ENCODE results near the gene TUBGCP3.
"Not testable (repeated sequence)": the region's sequence is repeated elsewhere in the genome, so short reads cannot be mapped to it uniquely, and the experiment has no call there.

Gene TUBGCP3

DNA sequence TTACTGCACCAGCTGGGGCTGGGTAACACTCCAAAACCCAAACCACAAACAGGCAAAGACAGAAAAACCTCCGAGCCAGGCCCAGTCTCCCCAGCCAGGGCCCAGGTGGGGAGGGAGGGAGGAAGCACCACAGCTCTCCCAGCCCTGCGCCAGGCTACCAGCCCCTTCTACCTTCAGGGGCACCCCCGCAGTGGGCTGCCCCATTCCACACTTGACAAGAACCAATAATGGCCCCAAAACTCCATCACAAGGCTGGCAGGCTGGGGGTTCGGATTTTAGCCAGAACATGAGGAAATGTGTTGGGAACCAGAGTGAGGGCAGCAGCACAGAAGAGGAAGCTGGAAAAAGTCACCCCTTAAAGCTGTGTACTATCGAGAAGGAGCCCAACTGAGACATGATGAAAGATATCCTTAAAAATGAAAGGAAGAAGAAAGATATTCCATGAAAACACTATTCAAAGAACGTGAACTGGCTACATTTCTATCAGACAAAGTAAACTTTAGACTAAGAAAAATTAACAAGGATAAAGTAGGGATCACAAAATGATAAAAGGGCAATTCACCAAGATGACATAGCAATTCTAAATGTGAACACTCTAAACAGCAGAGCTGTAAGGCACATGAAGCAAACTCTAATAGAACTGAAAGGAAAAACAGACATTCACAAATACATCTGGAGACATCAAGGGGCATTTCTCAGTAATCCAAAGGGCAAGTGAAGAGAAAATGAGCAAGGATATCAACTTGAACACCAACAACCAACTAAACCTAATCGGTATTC is 12.9 kb downstream of the TUBGCP3 start:
- DNase-seq: no peak

DNA sequence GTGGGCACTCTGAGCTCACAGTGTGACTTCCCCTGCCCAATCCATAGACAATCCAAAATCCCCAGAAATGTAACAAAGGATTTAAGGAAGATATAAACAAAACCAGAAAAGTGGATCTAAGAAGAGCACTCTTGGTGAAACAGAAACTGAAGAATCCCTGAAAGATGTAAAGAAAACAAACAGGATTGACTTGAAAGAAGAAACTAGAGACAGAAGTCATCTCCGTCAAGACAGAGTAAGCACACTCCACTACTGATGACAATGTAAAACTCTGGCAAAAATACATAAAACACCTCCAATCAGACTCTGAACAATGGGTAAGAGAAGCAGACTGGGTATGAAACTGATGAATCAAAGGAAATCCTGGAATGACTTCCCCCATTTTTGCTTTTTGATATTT is 13.5 kb downstream of the TUBGCP3 start:
- no peak for DNase-seq

DNA sequence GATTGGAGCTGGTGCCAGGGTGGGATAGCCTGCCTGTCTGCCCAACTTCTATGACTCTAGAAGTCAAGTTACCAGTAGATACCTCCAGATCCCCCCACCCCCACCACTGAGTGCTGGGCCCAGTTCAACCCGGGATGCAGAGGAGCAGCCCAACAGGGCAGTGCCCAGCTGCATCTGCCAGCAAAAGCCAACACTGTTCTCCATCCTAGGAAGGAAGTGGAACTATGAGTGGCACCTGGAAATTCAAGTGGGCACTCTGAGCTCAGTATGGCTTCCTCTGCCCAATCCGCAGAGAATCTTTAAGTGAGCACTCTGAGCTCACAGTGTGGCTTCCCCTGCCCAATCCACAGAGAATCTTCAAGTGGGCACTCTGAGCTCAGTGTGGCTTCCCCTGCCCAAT is 14.2 kb downstream of the TUBGCP3 start:
- no peak for DNase-seq

DNA sequence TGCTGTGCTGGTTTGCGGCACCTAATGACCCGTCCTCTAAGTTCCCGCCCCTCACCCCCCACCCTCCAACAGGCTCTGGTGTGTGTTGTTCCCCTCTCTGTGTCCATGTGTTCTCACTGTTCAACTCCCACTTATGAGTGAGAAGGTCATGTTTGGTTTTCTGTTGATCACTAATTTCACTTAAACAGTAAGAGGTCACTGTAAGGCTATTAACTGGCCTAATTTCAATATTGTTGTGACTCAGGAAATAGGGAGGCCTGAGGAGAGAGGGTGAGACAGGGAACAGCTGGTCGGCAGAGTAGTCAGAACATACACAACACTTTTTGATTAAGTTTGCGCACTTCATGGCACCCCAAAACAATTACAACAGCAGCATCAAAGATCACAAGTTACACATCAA is 15.6 kb downstream of the TUBGCP3 start:
- DNase-seq: no peak

DNA sequence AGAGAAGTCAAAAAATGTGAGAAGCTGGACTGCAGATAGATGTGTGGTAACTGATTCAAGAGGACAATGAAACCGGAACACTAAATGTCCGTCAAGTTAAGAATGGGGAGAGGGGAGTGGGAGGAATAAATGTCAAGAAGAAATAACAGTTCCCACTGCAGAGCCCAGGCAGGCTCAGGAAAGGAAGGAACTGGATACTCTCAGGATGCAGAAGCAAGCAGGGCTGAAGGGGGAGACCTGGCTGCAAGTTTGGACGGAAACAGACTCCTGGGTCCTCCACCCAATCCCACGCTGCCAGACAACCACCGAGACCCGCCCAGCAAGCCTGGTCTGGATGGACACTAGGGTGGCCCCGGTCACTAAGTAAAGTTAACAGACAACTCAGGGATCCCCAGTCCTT is 18.1 kb downstream of the TUBGCP3 start:
- DNase-seq: no peak

DNA sequence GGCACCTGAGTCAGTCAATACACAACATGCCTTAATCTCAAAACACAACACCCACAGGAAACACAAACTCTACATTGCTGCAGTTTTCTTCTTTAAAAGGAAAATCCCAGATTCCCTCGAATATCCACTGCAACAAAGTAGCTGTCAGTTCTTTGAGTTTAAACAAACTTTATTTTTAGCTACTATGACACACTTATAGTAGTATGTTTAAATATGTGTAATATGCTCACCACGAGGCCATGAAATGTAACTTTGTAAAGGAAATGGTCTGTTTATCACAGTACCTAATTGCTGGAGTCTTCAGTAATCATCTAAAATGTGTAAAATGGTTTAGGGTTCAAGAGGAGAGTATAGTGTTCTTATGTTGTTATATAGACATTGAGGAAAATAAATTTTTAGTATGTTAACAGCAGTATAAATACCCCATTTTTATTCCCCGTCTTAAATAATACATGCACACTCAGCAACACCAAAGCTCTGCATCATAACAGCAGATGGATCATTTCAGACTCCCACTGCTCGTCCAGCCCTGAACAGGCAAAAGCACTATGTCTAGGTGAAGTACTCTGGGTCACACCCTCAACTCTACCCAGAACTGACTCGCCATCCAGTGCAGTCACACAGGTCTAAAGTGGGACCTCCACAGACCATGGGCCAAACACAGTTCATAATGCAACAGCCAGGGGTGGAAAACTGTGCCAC is 20.6 kb downstream of the TUBGCP3 start:
- DNase-seq: no peak

DNA sequence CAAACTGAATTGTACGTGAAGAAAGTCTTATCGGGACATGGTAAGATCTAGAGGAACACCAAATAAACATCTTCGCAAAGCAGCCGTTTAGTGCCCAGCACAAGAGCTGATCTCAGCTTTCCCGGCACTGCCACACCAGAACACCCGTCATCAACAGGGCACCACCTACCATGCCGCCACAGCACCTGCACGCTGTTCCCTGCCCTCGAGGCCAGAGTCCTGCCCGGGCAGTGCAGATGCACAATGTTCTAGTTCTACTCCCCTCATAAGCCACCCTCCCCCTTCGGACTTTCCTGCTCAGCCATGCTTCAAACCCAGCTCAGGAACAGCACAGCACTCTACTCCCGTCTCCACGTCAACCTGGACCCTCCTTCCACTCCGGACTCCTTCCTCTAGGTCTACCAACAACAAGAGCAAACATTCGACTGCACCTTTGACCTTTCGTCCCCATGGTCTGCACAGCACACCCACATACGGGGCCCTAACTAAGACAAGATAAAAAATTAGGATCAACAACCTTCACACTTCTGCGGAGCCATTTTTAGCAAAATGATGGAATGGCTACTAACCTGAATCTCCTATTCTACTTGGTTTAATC is 25.1 kb downstream of the TUBGCP3 start:
- no peak for DNase-seq

DNA sequence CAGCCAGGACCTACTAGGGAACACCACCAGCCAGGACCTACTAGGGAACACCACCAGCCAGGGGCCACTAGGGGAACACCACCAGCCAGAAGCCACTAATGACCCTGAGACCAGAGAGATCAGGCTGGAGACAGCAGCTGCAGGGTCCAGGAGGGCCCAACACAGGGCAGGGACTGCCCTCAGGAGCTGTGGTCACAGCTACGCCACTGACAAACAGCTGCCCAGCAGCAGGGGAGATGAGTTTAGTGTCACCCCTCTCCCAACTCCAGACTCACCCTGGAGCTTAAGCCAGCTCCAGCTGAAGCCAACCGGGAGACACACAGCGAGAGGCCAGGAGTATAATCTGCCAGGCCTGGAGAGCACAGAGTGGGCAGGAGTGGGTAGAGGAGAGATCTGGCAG is 25.7 kb downstream of the TUBGCP3 start:
- DNase-seq: no peak

DNA sequence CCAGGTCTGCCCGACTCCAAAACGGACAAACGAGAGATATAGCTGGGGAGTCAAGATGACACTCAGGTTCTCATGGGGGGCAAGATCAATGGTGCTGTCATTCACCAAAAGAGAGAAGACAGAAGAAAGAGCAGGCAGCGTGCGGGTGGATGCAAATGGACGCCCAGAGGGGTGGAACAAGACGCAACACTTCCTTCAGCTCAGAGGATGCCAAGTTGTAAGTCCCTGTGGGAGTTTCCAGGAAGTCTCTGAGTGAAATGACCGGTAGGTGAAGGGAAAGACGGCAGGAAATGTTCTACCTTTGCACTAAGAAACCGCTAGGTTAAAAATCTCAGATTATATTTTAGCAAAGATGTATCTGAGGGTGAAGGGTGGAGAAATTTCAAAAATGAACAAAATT is 26.5 kb downstream of the TUBGCP3 start:
- DNase-seq: no peak

DNA sequence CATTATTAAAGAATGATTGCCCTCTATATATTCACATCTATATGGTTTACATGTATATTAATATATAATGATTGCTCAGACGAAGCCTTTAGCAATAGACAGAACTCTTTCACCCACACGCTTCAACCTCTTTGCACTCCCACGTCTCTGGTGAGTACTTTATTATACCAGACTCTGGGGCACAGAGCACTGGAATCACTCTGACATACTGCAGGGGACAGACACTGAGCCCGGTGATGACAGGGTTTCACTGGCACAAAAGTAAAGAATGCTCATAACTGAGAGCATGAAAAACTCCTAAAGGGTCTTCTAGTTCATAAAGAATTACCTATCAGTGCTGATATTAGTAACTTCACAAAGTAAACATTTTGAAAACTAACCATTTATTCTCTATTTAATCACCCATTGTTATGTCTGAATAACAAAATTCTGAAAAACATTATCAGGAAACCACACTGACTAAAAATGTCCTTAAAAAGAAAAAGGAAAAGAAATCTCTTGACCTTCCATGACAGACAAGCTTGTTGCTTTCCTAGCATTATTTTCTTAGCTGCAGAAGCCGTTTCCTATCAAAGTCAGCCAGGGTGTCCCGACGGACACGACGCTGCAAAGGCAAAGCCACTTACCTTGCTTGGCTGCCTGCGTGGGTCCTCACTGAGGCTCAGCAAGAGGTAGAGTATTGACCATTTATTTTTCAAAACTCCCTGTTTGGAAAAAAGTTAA is 29.1 kb downstream of the TUBGCP3 start:
- DNase-seq: no peak

DNA sequence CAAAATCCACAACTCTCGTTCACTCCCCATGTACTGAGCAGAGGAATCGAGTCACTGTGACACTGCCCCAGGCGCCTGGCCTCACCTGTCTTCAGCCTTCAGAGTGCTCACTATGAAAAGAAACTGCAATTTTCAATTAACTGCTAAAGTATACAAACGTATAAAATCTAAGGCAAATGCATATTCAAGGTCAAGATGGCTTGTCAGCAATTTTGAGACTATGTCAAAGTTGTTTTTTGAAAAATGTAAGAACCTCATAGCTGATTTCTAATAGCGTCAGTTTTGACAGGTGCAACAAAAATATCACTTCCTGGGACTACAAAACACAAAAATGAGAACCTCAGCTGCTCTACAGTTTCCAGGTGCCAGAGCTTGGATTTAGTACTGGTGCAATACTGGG is 31.4 kb downstream of the TUBGCP3 start:
- no peak for DNase-seq

DNA sequence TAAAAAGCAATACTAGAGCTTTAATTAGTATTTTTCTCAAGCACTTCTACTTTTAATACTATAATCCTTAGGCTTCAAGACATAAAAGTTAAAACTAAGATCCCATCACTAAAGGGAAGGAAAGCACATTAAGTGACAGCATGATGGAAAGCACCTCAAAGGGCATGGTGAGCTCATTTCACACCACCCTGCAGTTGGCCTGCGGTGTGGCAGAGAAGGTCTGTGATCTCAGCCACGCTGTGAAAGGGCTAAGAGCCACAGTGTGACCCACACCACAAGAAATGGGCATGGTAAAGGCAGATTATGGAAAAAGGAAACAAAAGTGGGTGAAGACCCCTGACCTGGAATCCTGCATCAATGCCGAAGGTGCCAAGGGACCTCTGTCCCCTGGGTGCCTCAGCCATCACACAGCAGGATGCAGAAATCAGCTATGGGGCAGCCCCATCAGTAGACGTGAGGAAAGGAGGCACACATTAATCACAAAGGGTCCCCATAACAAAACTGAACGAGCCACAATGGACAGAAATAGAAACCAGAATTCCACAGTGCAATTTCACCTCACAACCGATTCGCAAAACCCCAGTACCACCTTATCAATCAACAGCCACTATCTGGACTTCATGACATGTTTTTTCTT is 33.6 kb downstream of the TUBGCP3 start:
- no peak for DNase-seq

DNA sequence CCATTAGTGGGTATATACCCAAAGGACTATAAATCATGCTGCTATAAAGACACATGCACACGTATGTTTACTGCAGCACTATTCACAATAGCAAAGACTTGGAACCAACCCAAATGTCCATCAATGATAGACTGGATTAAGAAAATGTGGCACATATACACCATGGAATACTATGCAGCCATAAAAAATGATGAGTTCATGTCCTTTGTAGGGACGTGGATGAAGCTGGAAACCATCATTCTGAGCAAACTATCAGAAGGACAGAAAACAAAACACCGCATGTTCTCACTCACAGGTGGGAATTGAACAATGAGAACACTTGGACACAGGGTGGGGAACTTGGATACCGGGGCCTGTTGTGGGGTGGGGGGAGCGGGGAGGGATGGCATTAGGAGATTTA is 39.0 kb downstream of the TUBGCP3 start:
- not testable (repeated sequence) for DNase-seq

DNA sequence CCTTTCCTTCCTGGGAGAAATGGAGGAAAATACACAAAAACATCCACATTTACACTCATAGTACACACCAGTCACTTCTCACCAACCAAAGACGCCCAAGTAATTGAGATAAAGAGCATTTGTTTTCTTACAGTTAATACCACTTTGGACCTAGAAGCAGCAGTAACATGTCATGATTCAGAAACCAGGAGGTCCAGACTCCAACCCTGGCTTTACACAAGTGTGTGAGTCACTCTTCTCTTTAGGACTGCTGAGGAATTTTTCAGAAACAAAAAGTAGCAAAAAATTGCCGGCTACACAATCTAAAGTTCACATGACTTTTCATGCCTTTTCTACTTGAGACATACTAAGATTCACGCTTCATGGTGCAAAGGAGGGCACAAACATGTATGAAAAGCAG is 42.1 kb downstream of the TUBGCP3 start:
- DNase-seq: no peak

DNA sequence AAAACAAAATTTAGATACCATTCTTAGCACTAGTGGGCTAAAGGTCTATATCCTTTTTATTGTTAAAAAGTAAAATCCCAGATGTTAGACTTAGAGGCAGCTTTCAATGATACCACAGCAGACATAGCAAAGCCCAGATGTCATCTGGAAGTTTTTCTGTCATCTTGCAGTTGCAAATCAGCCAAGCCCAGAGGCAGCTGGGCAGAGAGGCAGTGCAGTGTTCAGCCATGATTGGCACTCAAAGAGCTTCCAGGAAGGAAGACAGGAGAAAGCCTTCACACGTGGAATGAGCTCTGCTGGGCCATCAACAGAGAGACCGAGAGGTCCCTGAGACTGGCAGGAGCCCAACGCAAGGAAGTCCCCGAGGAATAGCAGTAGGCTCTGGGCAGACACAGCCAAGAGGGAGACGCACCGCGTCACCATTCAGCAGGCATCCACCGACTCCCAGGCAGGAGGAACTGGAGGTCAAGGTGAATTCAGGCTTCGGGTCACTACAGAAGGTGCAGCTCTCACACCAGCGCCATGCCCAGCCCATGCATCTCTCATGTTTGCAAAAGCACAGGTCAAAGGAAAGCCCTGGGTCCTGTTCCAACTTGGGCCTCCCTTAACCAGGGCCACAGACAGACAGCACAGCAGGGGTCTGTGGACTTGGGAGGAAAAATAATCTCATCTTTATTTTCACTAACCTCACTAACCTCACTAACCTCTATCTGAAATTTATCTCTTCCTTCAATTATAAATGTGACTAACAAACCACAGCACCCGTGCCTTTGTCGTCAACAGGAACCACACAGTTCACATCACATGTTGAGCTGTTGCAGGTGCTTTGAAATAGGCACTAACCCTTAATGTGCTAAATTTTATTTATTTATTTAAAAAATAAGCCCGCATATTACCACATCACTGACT is 54.9 kb downstream of the TUBGCP3 start:
- no peak for DNase-seq

DNA sequence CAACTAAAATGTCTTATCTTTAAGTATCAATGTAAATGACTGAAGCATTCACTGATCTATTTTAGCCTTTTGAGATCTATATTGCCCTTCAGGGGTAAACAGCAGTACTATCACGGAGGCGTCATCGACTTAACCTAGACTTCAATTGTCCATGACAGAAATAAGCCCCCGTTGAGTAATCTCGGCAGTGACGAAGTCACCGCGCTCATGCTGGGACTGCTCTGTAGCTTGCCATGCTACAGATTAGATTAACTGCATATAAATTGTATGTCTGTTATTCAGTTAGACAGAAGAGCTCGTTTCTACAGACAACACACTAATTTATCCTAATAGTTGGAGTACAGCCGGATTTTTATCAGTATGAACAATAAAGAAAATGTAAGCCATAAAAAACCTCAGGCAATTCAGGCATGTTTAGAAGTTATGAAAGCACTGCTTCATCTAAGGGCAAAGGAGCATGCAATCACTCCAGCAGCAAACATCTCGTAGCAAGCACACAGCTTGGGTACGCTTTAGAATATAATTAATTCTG is 56.6 kb downstream of the TUBGCP3 start:
- DNase-seq: no peak

DNA sequence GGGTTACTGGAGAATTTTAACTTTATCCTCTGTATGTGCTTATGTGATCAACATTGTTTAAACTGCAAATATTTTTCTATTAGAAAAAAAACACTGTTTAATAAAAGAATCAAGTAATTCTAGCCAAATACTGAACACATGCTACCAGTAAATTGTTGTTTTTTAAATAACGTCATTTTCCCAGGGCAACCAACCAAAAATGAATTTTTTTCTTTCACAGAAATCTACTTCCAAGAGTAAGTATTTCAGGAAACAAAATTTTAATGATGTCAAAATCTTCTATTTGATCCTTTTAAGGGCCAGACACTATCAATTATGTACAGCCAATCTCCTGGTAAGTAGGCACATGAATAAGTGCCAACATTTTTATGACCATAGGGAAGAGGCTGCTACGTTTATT is 57.1 kb downstream of the TUBGCP3 start:
- no peak for DNase-seq

DNA sequence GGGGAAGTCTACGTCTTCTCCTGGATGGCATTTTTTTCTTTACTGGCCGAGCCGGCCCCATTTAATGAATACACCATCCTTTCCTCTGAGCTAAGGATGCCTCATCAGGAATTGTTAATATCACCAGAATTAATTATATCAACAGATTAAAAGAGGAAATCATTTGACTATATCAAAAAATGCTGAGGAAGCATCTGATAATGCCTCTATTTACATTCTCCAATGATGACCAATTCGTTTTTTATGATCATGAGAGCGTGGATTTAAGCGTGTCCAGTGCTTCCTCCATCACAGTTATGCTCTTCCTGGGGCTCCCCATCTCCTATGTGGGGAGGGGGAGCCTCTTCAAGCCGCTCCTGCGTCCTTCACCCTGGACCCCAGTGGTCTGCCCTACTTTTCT is 58.7 kb downstream of the TUBGCP3 start:
- no peak for DNase-seq

DNA sequence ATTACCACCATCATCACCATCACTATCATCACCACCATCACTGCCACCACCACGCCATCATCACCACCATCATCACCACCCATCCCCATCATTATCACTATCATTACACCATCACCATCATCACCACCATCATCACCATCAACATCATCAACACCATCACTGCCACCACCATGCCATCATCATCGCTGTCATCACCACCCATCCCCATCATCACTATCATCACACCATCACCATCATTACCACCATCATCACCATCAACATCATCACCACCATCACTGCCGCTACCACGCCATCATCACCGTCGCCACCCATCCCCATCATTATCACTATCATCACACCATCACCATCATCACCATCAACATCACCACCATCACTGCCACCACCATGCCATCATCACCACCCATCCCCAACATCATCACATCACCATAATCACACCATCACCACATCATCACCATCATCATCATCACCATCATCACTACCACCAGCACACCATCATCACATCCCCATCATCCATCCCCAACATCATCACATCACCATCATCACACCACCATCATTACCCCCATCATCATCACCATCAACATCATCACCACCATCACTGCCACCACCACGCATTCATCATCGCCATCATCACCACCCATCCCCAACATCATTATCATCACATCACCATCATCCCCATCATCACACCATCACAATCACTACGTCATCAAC is 61.7 kb downstream of the TUBGCP3 start:
- DNase-seq: no peak

DNA sequence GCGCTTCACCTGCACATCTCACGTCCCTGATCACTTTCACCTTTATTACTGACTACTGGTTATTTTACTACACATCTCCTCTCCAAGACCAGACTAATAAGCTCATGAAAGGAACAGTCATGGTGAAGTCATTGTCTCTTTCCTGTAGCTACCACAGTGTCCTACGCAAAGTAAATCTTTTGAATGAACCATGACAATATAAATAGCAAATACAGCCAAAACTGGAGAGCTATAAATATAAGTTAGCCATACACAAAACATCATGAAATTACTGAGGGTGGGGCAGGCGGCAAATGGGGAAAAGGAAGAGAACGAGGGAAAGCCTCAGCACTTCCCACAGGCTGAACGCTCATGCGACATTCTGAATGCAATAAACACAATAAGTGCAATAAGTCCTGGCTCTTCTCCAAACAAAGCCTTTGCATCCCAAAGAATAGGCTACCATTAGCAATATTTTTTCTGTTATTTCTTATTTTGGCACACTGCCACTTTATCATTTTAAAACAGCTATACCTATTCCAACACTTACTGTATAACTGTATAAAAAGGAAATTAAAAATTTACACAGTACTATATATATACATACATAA is 62.5 kb downstream of the TUBGCP3 start:
- no peak for DNase-seq

DNA sequence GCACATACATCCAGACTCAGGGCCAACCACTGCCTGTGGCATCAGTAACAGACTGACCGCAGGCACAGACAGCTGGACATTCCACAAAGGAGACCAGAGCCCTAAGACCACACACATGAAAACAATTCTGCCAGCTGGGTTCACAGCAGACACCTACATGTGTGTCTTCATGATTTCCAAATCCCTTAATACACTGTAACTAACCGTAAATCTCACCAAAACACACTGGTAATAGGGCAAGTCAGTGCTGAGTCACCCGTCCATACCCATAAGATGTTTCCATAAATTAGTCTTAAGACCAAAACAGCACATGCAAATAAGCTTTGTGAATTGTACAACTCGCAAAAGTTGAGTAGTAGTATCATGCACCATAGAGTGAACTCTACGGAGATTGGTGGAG is 65.4 kb downstream of the TUBGCP3 start:
- no peak for DNase-seq

All from NCI-H1694 treated with DMSO at 0.1 percent for 48 hours (cell line).